ENCODE results near the gene USP12. TPM values are rescaled to one million over a fixed set of nuclear protein-coding genes. Genes with fewer than 3 reads are reported as not detected.

The USP12 gene
- total and polyA plus RNA-seq, 12 donors, result 4.6 to 20.3 (median 13.3) TPM

DNA sequence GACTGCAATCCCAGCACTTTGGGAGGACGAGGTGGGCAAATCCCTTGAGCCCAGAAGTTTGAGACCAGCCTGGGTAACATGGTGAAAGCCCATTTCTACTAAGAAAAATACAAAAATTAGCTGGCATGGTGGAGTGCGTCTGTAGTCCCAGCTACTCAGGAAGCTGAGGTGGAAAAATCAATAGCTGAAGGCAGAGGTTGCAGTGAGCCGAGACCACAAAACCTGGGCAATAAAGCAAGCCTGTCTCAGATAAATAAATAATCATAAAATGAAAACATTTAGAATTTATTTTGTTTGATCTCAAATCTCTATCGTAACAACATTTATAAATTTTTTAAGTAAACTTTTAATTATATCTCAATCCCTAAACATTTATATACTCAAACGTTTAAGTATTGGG is 36.6 kb downstream of the USP12 start:
- Histone ChIP-seq H3K27me3 (no peaks in the 10 kb centered on the region), H3K9me3 (replicated peaks in 1 of 3) (no peaks in the 10 kb centered on the region), H3K36me3 (replicated peaks in 1 of 2) (no peaks in the 10 kb centered on the region), H3K27ac (no peak overlapping the region), H3K4me3 (no peak overlapping the region), H3K4me1 (replicated peaks in 1 of 2) (peaks cover 0 to 10% of the 10 kb centered on the region in 2 donors)
- 87 to 93% (median 91%) methylated on average over 5 of the region's 5 CpGs for WGBS, 4 donors
- DNase-seq, result no peak
- TF ChIP-seq POLR2A (IDR thresholded peaks at IDR 0.05), result no peak
- TF ChIP-seq, protein P1, sequence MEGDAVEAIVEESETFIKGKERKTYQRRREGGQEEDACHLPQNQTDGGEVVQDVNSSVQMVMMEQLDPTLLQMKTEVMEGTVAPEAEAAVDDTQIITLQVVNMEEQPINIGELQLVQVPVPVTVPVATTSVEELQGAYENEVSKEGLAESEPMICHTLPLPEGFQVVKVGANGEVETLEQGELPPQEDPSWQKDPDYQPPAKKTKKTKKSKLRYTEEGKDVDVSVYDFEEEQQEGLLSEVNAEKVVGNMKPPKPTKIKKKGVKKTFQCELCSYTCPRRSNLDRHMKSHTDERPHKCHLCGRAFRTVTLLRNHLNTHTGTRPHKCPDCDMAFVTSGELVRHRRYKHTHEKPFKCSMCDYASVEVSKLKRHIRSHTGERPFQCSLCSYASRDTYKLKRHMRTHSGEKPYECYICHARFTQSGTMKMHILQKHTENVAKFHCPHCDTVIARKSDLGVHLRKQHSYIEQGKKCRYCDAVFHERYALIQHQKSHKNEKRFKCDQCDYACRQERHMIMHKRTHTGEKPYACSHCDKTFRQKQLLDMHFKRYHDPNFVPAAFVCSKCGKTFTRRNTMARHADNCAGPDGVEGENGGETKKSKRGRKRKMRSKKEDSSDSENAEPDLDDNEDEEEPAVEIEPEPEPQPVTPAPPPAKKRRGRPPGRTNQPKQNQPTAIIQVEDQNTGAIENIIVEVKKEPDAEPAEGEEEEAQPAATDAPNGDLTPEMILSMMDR (IDR thresholded peaks at IDR 0.05), result no peak
- intact Hi-C loops (cut with DNase I), result no loop called here

DNA sequence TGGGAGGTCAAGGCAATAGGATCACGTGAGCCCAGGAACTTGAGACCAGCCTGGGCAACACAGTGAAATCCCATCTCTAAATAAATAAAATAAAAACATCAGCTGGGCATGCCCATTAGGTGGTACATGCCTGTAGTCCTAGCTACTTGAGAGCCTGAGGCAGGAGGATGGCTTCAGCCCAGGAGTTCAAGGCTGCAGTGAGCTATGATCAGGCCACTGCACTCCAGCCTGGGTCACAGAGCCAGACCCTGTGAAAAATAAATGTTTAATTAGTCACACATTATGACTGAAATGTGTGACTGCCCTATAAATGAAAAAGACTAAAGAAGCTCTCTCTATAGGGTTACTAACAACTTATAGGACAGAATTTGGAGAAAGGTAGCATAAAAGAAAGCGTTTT is 37.7 kb downstream of the USP12 start:
- no peaks in the 10 kb centered on the region for H3K27me3 ChIP-seq
- intact Hi-C loops (cut with DNase I), result no loop called here
- no peak overlapping the region for H3K4me3 ChIP-seq
- no peaks in the 10 kb centered on the region for H3K9me3 ChIP-seq (replicated peaks in 1 of 3)
- peaks cover 0 to 10% of the 10 kb centered on the region in 2 donors for H3K4me1 ChIP-seq (replicated peaks in 1 of 2)
- no peaks in the 10 kb centered on the region for H3K36me3 ChIP-seq (replicated peaks in 1 of 2)
- 76 to 87% (median 82%) methylated on average over 2 of the region's 2 CpGs for WGBS, 4 donors
- peak in 2 of 7 donors; percentile 32 to 38 for DNase-seq
- TF ChIP-seq, protein P1 (IDR thresholded peaks at IDR 0.05), result no peak
- TF ChIP-seq POLR2A (IDR thresholded peaks at IDR 0.05), result no peak
- H3K27ac ChIP-seq, result no peak overlapping the region

DNA sequence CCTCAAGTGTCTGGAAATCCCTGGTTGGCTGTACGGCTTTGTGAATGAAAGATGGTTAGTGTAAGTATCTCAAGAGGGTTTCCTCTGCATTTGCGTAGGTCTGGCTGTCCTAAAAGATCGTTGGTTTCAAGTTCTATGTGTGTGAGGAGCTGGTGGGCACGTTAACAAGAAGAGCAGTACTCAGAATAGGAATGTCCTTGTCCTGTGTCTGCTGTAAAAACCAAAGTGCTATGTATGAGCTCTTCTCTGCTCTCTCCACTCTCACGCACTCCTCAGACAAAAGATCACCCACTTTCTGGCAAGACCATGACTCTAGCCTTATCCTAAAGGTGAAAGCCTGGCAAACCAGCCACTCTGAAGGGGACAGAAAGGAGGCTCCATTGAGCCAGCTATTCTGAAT is 39.1 kb downstream of the USP12 start:
- H3K36me3 ChIP-seq (replicated peaks in 1 of 2), result no peaks in the 10 kb centered on the region
- H3K27me3 ChIP-seq, result no peaks in the 10 kb centered on the region
- H3K9me3 ChIP-seq (replicated peaks in 1 of 3), result no peaks in the 10 kb centered on the region
- H3K27ac ChIP-seq, result no peak overlapping the region
- DNase-seq, result no peak
- no peak overlapping the region for H3K4me3 ChIP-seq
- H3K4me1 ChIP-seq (replicated peaks in 1 of 2), result peaks cover 0 to 12% of the 10 kb centered on the region in 2 donors
- intact Hi-C loops (cut with DNase I), result no loop called here
- TF ChIP-seq, protein P1 (IDR thresholded peaks at IDR 0.05), result no peak
- TF ChIP-seq POLR2A (IDR thresholded peaks at IDR 0.05), result no peak
- WGBS, 4 donors, result 86 to 94% (median 93%) methylated on average over 5 of the region's 5 CpGs

DNA sequence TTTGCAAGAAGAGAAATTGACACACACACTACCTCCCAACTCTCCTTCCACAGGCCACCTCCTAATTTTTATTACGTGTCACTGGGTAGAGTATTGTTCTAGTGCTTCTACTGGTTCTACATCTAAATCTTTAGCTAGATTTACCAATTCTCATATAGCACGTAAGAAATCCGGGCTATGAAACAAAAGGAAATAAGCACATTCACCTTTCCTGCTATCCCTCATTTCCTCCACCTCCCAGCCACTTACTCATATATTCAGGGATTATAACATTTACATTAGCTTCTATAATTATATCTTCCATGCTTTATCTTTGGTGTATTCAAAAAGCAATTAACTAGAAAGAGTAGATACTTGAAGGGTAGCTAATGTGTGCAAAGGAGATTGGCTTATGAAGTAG is 39.7 kb downstream of the USP12 start:
- intact Hi-C loops (cut with DNase I), result no loop called here
- peaks cover 0 to 18% of the 10 kb centered on the region in 2 donors for H3K4me1 ChIP-seq (replicated peaks in 1 of 2)
- no peak overlapping the region for H3K4me3 ChIP-seq
- H3K36me3 ChIP-seq (replicated peaks in 1 of 2), result no peaks in the 10 kb centered on the region
- DNase-seq, result no peak
- H3K27ac ChIP-seq, result no peak overlapping the region
- no peaks in the 10 kb centered on the region for H3K9me3 ChIP-seq (replicated peaks in 1 of 3)
- H3K27me3 ChIP-seq, result no peaks in the 10 kb centered on the region
- TF ChIP-seq, protein P1 (IDR thresholded peaks at IDR 0.05), result no peak
- TF ChIP-seq POLR2A (IDR thresholded peaks at IDR 0.05), result no peak
- WGBS, 4 donors, result 89 to 94% (median 92%) methylated on average over 3 of the region's 3 CpGs
